IPS DF 19.7 (cell line): Measurements from ENCODE around the gene SLC9A9.
A peak's percentile ranks its signal among the peaks of the same experiment; 100 is the strongest.

ENCODE experiments used
- DNase-seq: peaks from one replicate; pipeline ENCODE4 v3.0.0-alpha.2; 2013; ENCODE audit warnings: low read depth, low spot score

The SLC9A9 gene

GRCh38 chr3:143648708-143649107, 199.6 kb downstream of the SLC9A9 start:
- DNase-seq, result no peak

- no peak for DNase-seq
Observed at GRCh38 chr3:143648218-143648617, 200.1 kb downstream of the SLC9A9 start.

GRCh38 chr3:143644370-143645089, 203.7 kb downstream of the SLC9A9 start:
- DNase-seq, result peak; percentile 28

GRCh38 chr3:143643905-143644304, 204.4 kb downstream of the SLC9A9 start:
- DNase-seq, result no peak

- DNase-seq, result no peak
Observed at GRCh38 chr3:143640774-143641173, 207.5 kb downstream of the SLC9A9 start.

GRCh38 chr3:143637133-143637532, 211.1 kb downstream of the SLC9A9 start:
- no peak for DNase-seq

GRCh38 chr3:143634991-143635390, 213.3 kb downstream of the SLC9A9 start:
- no peak for DNase-seq

- no peak for DNase-seq
Observed at GRCh38 chr3:143634427-143634826, 213.8 kb downstream of the SLC9A9 start.

GRCh38 chr3:143633816-143634215, 214.5 kb downstream of the SLC9A9 start:
- no peak for DNase-seq

GRCh38 chr3:143629726-143630125, 218.5 kb downstream of the SLC9A9 start:
- DNase-seq, result no peak

- DNase-seq, result no peak
Observed at GRCh38 chr3:143628971-143629370, 219.3 kb downstream of the SLC9A9 start.

- DNase-seq, result no peak
Observed at GRCh38 chr3:143627336-143627735, 220.9 kb downstream of the SLC9A9 start.

GRCh38 chr3:143619231-143619630, 229.0 kb downstream of the SLC9A9 start:
- no peak for DNase-seq

GRCh38 chr3:143617050-143617449, 231.2 kb downstream of the SLC9A9 start:
- no peak for DNase-seq

GRCh38 chr3:143613226-143613625, 235.0 kb downstream of the SLC9A9 start:
- no peak for DNase-seq

- no peak for DNase-seq
Observed at GRCh38 chr3:143612541-143612940, 235.7 kb downstream of the SLC9A9 start.

- no peak for DNase-seq
Observed at GRCh38 chr3:143608966-143609365, 239.3 kb downstream of the SLC9A9 start.

GRCh38 chr3:143605233-143605950, 242.9 kb downstream of the SLC9A9 start:
- DNase-seq, result no peak

- no peak for DNase-seq
Observed at GRCh38 chr3:143604402-143605185, 243.7 kb downstream of the SLC9A9 start.

GRCh38 chr3:143603774-143604173, 244.5 kb downstream of the SLC9A9 start:
- no peak for DNase-seq

GRCh38 chr3:143601723-143602484, 246.4 kb downstream of the SLC9A9 start:
- DNase-seq, result no peak
